K562 (cell line): Measurements from ENCODE around the gene HNRNPF. TPM values are rescaled to one million over a fixed set of nuclear protein-coding genes. Genes with fewer than 3 reads are reported as not detected.

Experiments used
- ADNP ChIP-seq: fragments of 200-800 bp; sonication (Bioruptor generic); IDR thresholded peaks from 2 replicates; pipeline ENCODE4 v1.6.1; 2016; ENCODE audit warnings: missing genetic modification characterization, missing compliant biosample characterization
- CHD4 ChIP-seq: fragments of 200-600 bp; sonication (generic); IDR thresholded peaks from 3 replicates; pipeline ENCODE4 v1.6.1; 2012; ENCODE audit warnings: low read depth, mild to moderate bottlenecking, mixed read lengths, low read length, inconsistent platforms; ENCODE audit not compliant: insufficient read depth, insufficient replicate concordance, poor library complexity, severe bottlenecking
- DPF2 ChIP-seq: fragments of 450-650 bp; IDR thresholded peaks from 2 replicates; pipeline ENCODE4 v1.6.1; 2016
- HDAC1 ChIP-seq, 2 experiments: fragments of 450-650 bp; IDR thresholded peaks; 2 replicates each; pipeline ENCODE4 v1.6.1; 2016 to 2017; ENCODE audit warnings: inconsistent platforms in 1 of 2, mild to moderate bottlenecking in 1 of 2, moderate library complexity in 1 of 2
- L3MBTL2 ChIP-seq: fragments of 450-650 bp; IDR thresholded peaks from 2 replicates; pipeline ENCODE4 v1.6.1; 2016; ENCODE audit warnings: mild to moderate bottlenecking, moderate library complexity
- MXI1 ChIP-seq: IDR thresholded peaks from 2 replicates; pipeline ENCODE4 v1.6.1; 2011; ENCODE audit warnings: low read depth, mild to moderate bottlenecking, improper control_type of control experiment, low read length
- NBN ChIP-seq: fragments of 450-650 bp; IDR thresholded peaks from 2 replicates; pipeline ENCODE4 v1.6.1; 2016; ENCODE audit warnings: low read depth, mild to moderate bottlenecking
- NR2C2 ChIP-seq, 2 experiments: fragments of 200-800 bp in 1 of 2; sonication (Bioruptor generic) in 1 of 2; sonication (generic) in 1 of 2; formaldehyde crosslinking in 1 of 2; IDR thresholded peaks; 2 replicates each; pipeline versions ENCODE4 v1.6.1 to v1.8.0; 2016 to 2022; ENCODE audit warnings: mild to moderate bottlenecking in 1 of 2, missing compliant biosample characterization in 1 of 2, missing genetic modification characterization in 1 of 2, missing genetic modification reagents in 1 of 2
- PML ChIP-seq: IDR thresholded peaks from 2 replicates; pipeline ENCODE4 v1.6.1; 2012; ENCODE audit warnings: low read length, inconsistent platforms
- POLR2AphosphoS2 ChIP-seq: IDR thresholded peaks from 2 replicates; pipeline ENCODE4 v1.6.1; 2012; ENCODE audit warnings: low read length, improper control_type of control experiment
- POLR2H ChIP-seq: IDR thresholded peaks from 2 replicates; pipeline ENCODE4 v1.6.1; 2016; ENCODE audit warnings: missing genetic modification characterization, low read depth, mild to moderate bottlenecking, control low read depth, missing compliant biosample characterization, moderate library complexity
- POLR3A ChIP-seq: IDR thresholded peaks from 2 replicates; pipeline ENCODE4 v1.6.1; 2011; ENCODE audit warnings: borderline replicate concordance, mild to moderate bottlenecking, moderate library complexity; ENCODE audit not compliant: insufficient read length, insufficient read depth; ENCODE audit errors: extremely low read depth
- RFX1 ChIP-seq: fragments of 450-650 bp; IDR thresholded peaks from 2 replicates; pipeline ENCODE4 v1.6.1; 2016; ENCODE audit warnings: mild to moderate bottlenecking, moderate library complexity
- SIN3A ChIP-seq, 2 experiments: fragments of 150-350 bp in 1 of 2; IDR thresholded peaks; 2 replicates each; pipeline ENCODE4 v1.6.1; 2011 to 2016; ENCODE audit warnings: borderline replicate concordance in 2 of 2, low read depth in 2 of 2, low read length in 2 of 2, mild to moderate bottlenecking in 2 of 2, moderate library complexity in 2 of 2; ENCODE audit not compliant: control insufficient read depth in 1 of 2
- SMARCA4 ChIP-seq: fragments of 450-650 bp; IDR thresholded peaks from 2 replicates; pipeline ENCODE4 v1.6.1; 2016
- SMARCE1 ChIP-seq: fragments of 450-650 bp; IDR thresholded peaks from 2 replicates; pipeline ENCODE4 v1.7.1; 2016; ENCODE audit warnings: mild to moderate bottlenecking
- TCF7L2 ChIP-seq: fragments of 150-350 bp; IDR thresholded peaks from 2 replicates; pipeline ENCODE4 v1.6.1; 2016; ENCODE audit warnings: low read depth, mild to moderate bottlenecking, low read length, moderate library complexity
- ZNF232 ChIP-seq: sonication (generic); formaldehyde crosslinking; IDR thresholded peaks from 2 replicates; pipeline ENCODE4 v1.8.0; 2022; ENCODE audit warnings: mild to moderate bottlenecking, missing genetic modification reagents
- ZNF561 ChIP-seq: fragments of 450-650 bp; formaldehyde crosslinking; conservative IDR thresholded peaks from 2 replicates; pipeline ENCODE4 v1.4.0; 2020; ENCODE audit warnings: mild to moderate bottlenecking, moderate library complexity
- ZNF589 ChIP-seq: fragments of 200-800 bp; sonication (Bioruptor generic); IDR thresholded peaks from 2 replicates; pipeline ENCODE4 v1.6.1; 2016; ENCODE audit warnings: low read depth, missing genetic modification characterization, missing compliant biosample characterization
- polyA plus RNA-seq, 8 experiments: library from polyadenylated mRNA; depleted of rRNA in 4 of 8; stranded (reverse) in 5 of 8; unstranded in 3 of 8; fragments of >200 nt; fragmentation: Nextera tagmentation in 2 of 8; fragmentation: Illumina TruSeq in 1 of 8; extraction: Ambion mirVana in 2 of 8; extraction: Trizol in 1 of 8; gene quantifications; 2 replicates each; pipeline versions ENCODE4 v1.2.1 to v1.2.3, GENCODE V29; 2011 to 2014; ENCODE audit warnings: inconsistent platforms in 1 of 8, missing spikeins in 1 of 8
- total RNA-seq, 7 experiments: library from RNA; depleted of rRNA in 6 of 7; stranded (reverse); fragments of >200 nt in 6 of 7; fragmentation: Illumina TruSeq in 2 of 7; extraction: Trizol in 2 of 7; gene quantifications; 2 replicates each; pipeline versions ENCODE4 v1.2.1 to v1.2.3, GENCODE V29; 2011 to 2021; ENCODE audit warnings: low replicate concordance in 1 of 7
- TF ChIP-seq, protein P1 (sequence below): sonication (generic); formaldehyde crosslinking; IDR thresholded peaks from 2 replicates; pipeline ENCODE4 v1.8.0; 2022; ENCODE audit warnings: mild to moderate bottlenecking, missing genetic modification reagents, borderline replicate concordance
- TF ChIP-seq, protein P2 (sequence below): fragments of 250-450 bp; sonication (Bioruptor Pico); IDR thresholded peaks from 2 replicates; pipeline ENCODE4 v1.4.0; 2020; ENCODE audit warnings: mild to moderate bottlenecking

Gene HNRNPF
- total and polyA plus RNA-seq, 9 of the 15 experiments (the other 6 are each of a cell fraction or from before 2014, with no cell fraction given) = 192 to 489 (median 416) TPM

DNA sequence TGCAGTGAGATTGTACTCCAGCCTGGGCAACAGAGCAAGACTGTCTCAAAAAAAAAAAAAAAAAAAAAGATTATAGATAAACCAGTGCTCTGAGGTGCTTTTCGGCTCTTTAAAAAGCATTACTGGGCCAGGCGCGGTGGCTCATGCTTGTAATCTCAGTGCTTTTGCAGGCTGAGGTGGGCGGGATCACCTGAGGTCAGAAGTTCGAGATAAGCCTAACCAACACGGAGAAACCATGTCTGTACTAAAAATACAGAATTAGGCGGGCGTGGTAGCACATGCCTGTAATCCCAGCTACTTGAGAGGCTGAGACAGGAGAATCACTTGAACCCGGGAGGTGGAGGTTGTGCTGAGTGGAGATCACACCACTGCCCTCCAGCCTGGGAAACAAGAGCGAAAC lies 6.6 kb upstream of the HNRNPF start (continued):
- TF ChIP-seq ZNF232 (CRISPR knock-in tag) (no peak), ZNF589 (no peak), ADNP (no peak), POLR3A (no peak), MXI1 (peak; percentile 28; the same call in 1 of the 2 replicates), SMARCA4 (peak; percentile 63), HDAC1 (IDR thresholded peaks at IDR 0.05) (peak in 1 of 2 experiments; percentile 66; a peak in 2 of 4 replicates), PML (no peak), DPF2 (peak; percentile 83), NR2C2 (CRISPR knock-in tag; IDR thresholded peaks at IDR 0.05) (no peak), NR2C2 (tag; IDR thresholded peaks at IDR 0.05) (peak; percentile 72), SMARCE1 (peak; percentile 81), CHD4 (no peak), RFX1 (no peak), ZNF561 (no peak), NBN (peak; percentile 69), POLR2H (tag) (0 out of 2 replicates have a peak, but pooled peaks have one; percentile 13), POLR2AphosphoS2 (no peak), TCF7L2 (no peak), SIN3A (IDR thresholded peaks at IDR 0.05; ENCODE audit: borderline replicate concordance in 2 of 2, control insufficient read depth in 1 of 2, low read depth in 2 of 2, low read length in 2 of 2) (no peak), L3MBTL2 (peak; percentile 92)
- TF ChIP-seq, protein P1, sequence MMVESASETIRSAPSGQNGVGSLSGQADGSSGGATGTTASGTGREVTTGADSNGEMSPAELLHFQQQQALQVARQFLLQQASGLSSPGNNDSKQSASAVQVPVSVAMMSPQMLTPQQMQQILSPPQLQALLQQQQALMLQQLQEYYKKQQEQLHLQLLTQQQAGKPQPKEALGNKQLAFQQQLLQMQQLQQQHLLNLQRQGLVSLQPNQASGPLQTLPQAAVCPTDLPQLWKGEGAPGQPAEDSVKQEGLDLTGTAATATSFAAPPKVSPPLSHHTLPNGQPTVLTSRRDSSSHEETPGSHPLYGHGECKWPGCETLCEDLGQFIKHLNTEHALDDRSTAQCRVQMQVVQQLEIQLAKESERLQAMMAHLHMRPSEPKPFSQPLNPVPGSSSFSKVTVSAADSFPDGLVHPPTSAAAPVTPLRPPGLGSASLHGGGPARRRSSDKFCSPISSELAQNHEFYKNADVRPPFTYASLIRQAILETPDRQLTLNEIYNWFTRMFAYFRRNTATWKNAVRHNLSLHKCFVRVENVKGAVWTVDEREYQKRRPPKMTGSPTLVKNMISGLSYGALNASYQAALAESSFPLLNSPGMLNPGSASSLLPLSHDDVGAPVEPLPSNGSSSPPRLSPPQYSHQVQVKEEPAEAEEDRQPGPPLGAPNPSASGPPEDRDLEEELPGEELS (CRISPR knock-in tag) = no peak
- TF ChIP-seq, protein P2, sequence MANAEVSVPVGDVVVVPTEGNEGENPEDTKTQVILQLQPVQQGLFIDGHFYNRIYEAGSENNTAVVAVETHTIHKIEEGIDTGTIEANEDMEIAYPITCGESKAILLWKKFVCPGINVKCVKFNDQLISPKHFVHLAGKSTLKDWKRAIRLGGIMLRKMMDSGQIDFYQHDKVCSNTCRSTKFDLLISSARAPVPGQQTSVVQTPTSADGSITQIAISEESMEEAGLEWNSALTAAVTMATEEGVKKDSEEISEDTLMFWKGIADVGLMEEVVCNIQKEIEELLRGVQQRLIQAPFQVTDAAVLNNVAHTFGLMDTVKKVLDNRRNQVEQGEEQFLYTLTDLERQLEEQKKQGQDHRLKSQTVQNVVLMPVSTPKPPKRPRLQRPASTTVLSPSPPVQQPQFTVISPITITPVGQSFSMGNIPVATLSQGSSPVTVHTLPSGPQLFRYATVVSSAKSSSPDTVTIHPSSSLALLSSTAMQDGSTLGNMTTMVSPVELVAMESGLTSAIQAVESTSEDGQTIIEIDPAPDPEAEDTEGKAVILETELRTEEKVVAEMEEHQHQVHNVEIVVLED = no peak
